Body of pancreas (tissue), 4 donors: ENCODE measurements around the gene NTS.

Experiments used
- CTCF ChIP-seq, 7 experiments: fragments of 450-650 bp in 4 of 7; fragments of 200-600 bp in 3 of 7; sonication (generic) in 3 of 7; IDR thresholded peaks; one replicate each; pipeline ENCODE4 v1.5.1; 2016 to 2019; ENCODE audit warnings: antibody characterized with exemption in 7 of 7
- POLR2A ChIP-seq, 3 donors: fragments of 450-650 bp; IDR thresholded peaks; one replicate each; pipeline ENCODE4 v1.6.1; 2016; ENCODE audit warnings: antibody characterized with exemption in 3 of 3, mild to moderate bottlenecking in 2 of 3

- TF ChIP-seq CTCF (IDR thresholded peaks at IDR 0.05) (no peak), POLR2A (IDR thresholded peaks at IDR 0.05) (no peak)
These were observed 8.2 kb upstream of the NTS start for GRCh38 chr12:85865890-85866289.
